GM19372 (cell line): Measurements from ENCODE around the gene EBLN1.

Source experiments
- ATAC-seq: cut with Tn5 transposase; IDR thresholded peaks from one replicate; pipeline ENCODE4 v1.9.1; 2021; ENCODE audit warnings: mild to moderate bottlenecking, low read depth, moderate library complexity; ENCODE audit not compliant: unreplicated experiment

EBLN1 gene

DNA sequence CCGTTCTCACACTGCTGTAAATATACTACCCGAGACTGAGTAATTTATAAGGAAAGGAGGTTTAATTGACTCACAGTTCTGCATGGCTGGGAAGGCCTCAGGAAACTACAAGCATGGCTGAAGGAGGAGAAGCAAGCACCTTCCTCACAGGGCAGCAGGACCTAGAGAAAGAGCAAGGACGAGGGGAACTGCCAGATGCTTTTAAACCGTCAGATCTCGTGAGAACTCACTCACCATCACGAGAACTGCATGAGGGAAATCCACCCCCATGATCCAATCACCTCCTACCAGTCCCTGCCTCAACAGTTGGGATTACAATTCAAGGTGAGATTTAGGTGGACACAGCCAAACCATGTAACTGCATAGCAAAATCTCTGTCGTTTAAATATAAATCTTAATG lies at the start of gene EBLN1:
Gene EBLN1 (minus strand): TSS at position 174 of the 400 bp plus-strand sequence. CDS start 8,032 bp downstream, outside the sequence.
- ATAC-seq, result no peak

GRCh38 chr10:22265839-22266537 lies 48.2 kb upstream of the EBLN1 start:
- no peak for ATAC-seq

DNA sequence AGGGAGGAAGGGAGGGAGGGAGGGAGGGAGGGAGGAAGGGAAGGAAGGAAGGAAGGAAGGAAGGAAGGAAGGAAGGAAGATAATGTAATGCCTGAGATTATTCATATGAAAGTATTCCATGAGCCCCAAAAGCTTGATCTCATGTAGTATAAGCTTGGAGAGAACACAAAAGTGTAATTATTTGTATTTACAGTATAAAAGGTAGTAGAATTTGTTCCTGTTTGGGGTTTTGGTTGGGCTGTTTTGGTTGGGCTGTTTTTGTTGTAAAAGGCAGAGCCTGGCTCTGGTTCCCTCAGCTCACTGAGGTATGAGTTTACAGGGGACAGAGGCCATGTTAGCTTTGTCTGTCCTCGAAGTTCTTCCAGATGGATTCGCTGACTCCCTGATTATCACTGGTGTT lies 45.3 kb upstream of the EBLN1 start:
- no peak for ATAC-seq

GRCh38 chr10:22259280-22259679 lies 41.5 kb upstream of the EBLN1 start:
- no peak for ATAC-seq

GRCh38 chr10:22258471-22258870 lies 40.7 kb upstream of the EBLN1 start:
- ATAC-seq, result no peak

DNA sequence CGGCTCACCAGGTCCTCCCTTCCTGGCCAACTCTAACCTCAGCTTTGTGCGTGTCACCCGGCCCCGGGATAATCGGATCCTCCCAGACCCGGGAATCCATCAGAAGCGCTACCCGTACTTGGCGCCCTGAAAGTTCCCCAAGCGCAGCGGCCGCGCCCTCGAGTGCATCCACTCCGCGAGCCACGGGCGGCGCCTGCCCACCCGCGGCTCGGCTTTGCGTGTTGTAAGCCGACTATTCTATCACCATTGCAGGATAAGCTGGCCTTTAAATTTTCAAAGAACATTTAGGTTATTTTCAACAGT lies 35.7 kb upstream of the EBLN1 start:
- no peak for ATAC-seq

GRCh38 chr10:22252801-22253579 lies 35.2 kb upstream of the EBLN1 start:
- ATAC-seq, result peak; percentile 33

GRCh38 chr10:22252224-22252800 lies 34.5 kb upstream of the EBLN1 start:
- peak; percentile 50 for ATAC-seq

DNA sequence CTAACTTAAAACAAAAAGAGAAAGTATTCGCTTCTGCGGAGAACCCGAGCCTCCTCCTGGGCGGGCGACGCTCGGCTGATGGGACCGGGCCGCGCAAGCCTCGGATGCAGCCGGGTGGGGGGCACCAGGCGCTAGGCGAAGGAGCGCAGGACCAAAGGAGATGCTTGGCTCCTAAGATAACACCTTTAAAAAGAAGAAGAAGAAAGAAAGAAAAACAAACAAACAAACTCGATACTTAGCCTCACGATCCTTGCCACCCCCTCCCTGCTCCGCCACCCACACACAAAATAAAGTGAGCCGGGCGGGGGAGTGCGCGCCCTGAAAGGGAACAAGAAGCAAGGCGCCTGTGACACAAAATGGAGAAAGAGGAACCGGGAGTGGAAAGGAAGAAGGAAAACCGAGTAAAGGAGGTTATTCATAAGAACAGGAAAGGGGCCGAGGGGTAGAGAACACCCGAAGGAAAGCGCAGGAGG lies 34.0 kb upstream of the EBLN1 start:
- peak; percentile 55 for ATAC-seq

GRCh38 chr10:22250897-22251660 lies 33.3 kb upstream of the EBLN1 start:
- no peak for ATAC-seq

- ATAC-seq, result no peak
Observed at GRCh38 chr10:22247636-22248035, 29.8 kb upstream of the EBLN1 start.

- no peak for ATAC-seq
Observed at GRCh38 chr10:22246680-22247391, 29.0 kb upstream of the EBLN1 start.

DNA sequence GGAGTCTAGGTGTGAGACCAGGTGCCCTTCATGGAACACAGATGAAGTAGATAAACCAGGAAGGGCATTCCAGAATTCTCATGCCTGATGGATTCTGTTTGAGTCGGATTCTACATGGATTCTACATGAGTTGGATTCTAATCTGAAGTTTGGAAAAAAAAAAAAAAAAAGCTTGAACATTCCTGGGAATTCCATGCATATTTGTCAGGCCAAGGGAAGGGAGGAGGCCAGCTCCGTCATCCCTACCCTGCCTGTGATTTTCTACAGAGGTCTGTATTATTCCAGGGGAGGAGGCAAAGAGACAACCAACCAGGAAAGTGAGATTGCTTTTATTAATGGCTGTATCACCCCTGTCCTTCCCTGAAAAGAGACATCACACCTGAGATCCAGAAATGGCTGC lies 27.8 kb upstream of the EBLN1 start:
- no peak for ATAC-seq

DNA sequence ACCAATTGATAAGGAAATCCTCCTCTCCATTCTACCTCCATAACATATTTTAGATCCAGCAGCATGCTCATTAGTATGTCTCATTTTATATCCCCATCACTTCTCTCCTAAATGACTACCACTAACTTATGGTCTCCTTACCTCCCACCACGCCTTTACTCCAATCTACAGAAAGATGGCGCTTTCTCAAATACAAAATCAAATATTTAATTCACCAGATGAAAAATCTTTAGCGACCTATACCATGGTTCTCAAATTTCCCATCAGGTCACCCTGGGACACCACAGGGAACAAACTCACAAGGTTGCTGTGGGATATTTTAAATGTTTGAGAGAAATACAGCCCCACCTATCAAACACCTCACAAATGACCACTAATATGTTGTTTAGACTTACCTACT lies 27.0 kb upstream of the EBLN1 start:
- no peak for ATAC-seq

GRCh38 chr10:22244001-22244400 lies 26.2 kb upstream of the EBLN1 start:
- no peak for ATAC-seq

DNA sequence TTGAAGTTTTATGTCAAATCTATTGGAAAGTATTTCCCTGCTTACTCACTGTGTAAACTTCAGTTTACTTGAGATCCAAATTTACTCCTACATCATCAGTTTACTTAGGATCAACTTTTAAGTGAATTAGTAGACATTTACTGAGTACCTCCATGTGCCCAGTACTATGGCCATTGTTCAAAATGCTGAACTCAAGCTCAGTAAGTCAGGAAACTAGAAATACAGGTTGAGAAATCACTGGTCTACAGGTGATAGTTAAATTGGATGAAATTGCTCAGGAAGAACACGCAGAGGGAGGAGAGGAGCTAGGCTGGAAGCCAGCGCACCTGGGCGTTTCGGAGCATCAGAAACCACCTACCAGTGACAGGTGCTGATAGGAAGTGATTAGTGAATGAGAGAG lies 25.5 kb upstream of the EBLN1 start:
- no peak for ATAC-seq

GRCh38 chr10:22231260-22231659 lies 13.4 kb upstream of the EBLN1 start:
- ATAC-seq, result no peak

GRCh38 chr10:22230158-22230833 lies 12.5 kb upstream of the EBLN1 start:
- ATAC-seq, result no peak

- ATAC-seq, result no peak
Observed at GRCh38 chr10:22229802-22230157, 12.0 kb upstream of the EBLN1 start.
